Lower leg skin (tissue), 4 donors: ENCODE results near the gene CMTM8. TPM values are rescaled to one million over a fixed set of nuclear protein-coding genes. Genes with fewer than 3 reads are reported as not detected.

Experiments
- DNase-seq, 2 donors: peaks; one replicate each; pipeline ENCODE4 v3.0.0-alpha.2; 2019; ENCODE audit warnings: low spot score in 2 of 2
- H3K4me3 ChIP-seq: fragments of 200-600 bp; sonication (generic); 2 replicates; pipeline ENCODE4 v1.5.1; 2017; ENCODE audit warnings: mild to moderate bottlenecking, low read depth; ENCODE audit not compliant: poor library complexity, severe bottlenecking
- CTCF ChIP-seq, 3 donors: fragments of 450-650 bp; IDR thresholded peaks; one replicate each; pipeline ENCODE4 v1.5.1; 2016; ENCODE audit warnings: antibody characterized with exemption in 3 of 3, mild to moderate bottlenecking in 3 of 3, moderate library complexity in 2 of 3
- POLR2A ChIP-seq, 2 donors: fragments of 450-650 bp; IDR thresholded peaks; one replicate each; pipeline ENCODE4 v1.6.1; 2016 to 2017; ENCODE audit warnings: antibody characterized with exemption in 2 of 2, mild to moderate bottlenecking in 1 of 2, moderate library complexity in 1 of 2
- WGBS, 2 donors: methylation state at CpG; one replicate each; pipeline ENCODE4 v1.1.5; 2018; 5-methylcytosine and 5-hydroxymethylcytosine counted together
- intact Hi-C: fragments of 100-400 bp; cut with DNase I; formaldehyde crosslinking; loops from one replicate; pipeline ENCODE4 v1.15.0; 2023; ENCODE audit warnings: low total_unique reads
- total RNA-seq, 4 donors: library from RNA; depleted of rRNA; stranded (reverse); fragments of >200 nt; gene quantifications; one replicate each; pipeline ENCODE4 v1.1.0, GENCODE V29; 2016

The CMTM8 gene
- total RNA-seq, 4 donors from 2014 or later, result 11.0 to 24.7 (median 15.5) TPM

- intact Hi-C loops, result loop anchor here (2.0 to 5.0 kb wide), 2 partner anchors 95 to 298 kb away; no protein-coding TSS in a partner anchor
- 78 to 89% methylated on average over 5 of the region's 5 CpGs for WGBS, 2 donors
- no peak for DNase-seq
- H3K4me3 ChIP-seq, result no peak overlapping the region
- TF ChIP-seq POLR2A (IDR thresholded peaks at IDR 0.05), result no peak
- no peak for TF ChIP-seq CTCF (IDR thresholded peaks at IDR 0.05)
Observed at GRCh38 chr3:32373844-32374243, 135.4 kb downstream of the CMTM8 start.

GRCh38 chr3:32374788-32375595, 136.5 kb downstream of the CMTM8 start:
- intact Hi-C loops, result loop anchor here (2.0 to 5.0 kb wide), 2 partner anchors 94 to 297 kb away; no protein-coding TSS in a partner anchor
- TF ChIP-seq CTCF (IDR thresholded peaks at IDR 0.05), result no peak
- TF ChIP-seq POLR2A (IDR thresholded peaks at IDR 0.05), result no peak
- WGBS, 2 donors, result 46 to 47% methylated on average over 12 of the region's 12 CpGs
- DNase-seq, result peak in 1 of 2 donors; percentile 77
- H3K4me3 ChIP-seq, result no peak overlapping the region

GRCh38 chr3:32375596-32375930, 137.1 kb downstream of the CMTM8 start:
- TF ChIP-seq POLR2A (IDR thresholded peaks at IDR 0.05), result no peak
- no peak for TF ChIP-seq CTCF (IDR thresholded peaks at IDR 0.05)
- intact Hi-C loops, result loop anchor here (2.0 kb wide), 1 partner anchor 93 kb away; no protein-coding TSS in a partner anchor
- DNase-seq, result no peak
- 79 to 90% methylated on average over 5 of the region's 5 CpGs for WGBS, 2 donors
- H3K4me3 ChIP-seq, result no peak overlapping the region

GRCh38 chr3:32376115-32376514, 137.6 kb downstream of the CMTM8 start:
- no peak overlapping the region for H3K4me3 ChIP-seq
- WGBS, 2 donors, result 49 to 50% methylated on average over 2 of the region's 2 CpGs
- intact Hi-C loops, result no loop called here
- TF ChIP-seq CTCF (IDR thresholded peaks at IDR 0.05) (no peak), POLR2A (IDR thresholded peaks at IDR 0.05) (no peak)
- DNase-seq, result no peak

- no peak overlapping the region for H3K4me3 ChIP-seq
- TF ChIP-seq CTCF (IDR thresholded peaks at IDR 0.05) (no peak), POLR2A (IDR thresholded peaks at IDR 0.05) (no peak)
- intact Hi-C loops, result no loop called here
- no peak for DNase-seq
- WGBS, 2 donors, result 73 to 83% methylated on average over 10 of the region's 10 CpGs
Observed at GRCh38 chr3:32379831-32380500, 141.5 kb downstream of the CMTM8 start.
